Testis (tissue), 3 donors: ENCODE results near the gene DNLZ. TPM values are rescaled to one million over a fixed set of nuclear protein-coding genes. Genes with fewer than 3 reads are reported as not detected.

Experiments
- DNase-seq: peaks from one replicate; pipeline ENCODE4 v3.0.0-alpha.2; 2019
- H3K27ac ChIP-seq, 2 donors: fragments of 200-600 bp; sonication (generic); one replicate each; pipeline ENCODE4 v1.5.1; 2019
- H3K27me3 ChIP-seq: fragments of 200-600 bp; sonication (generic); one replicate; pipeline ENCODE4 v1.5.1; 2019
- H3K36me3 ChIP-seq: fragments of 200-600 bp; sonication (generic); one replicate; pipeline ENCODE4 v1.5.1; 2017; ENCODE audit warnings: low read depth; ENCODE audit errors: missing control alignments
- H3K4me1 ChIP-seq: fragments of 200-600 bp; sonication (generic); one replicate; pipeline ENCODE4 v1.5.1; 2019
- H3K4me3 ChIP-seq, 2 donors: fragments of 200-600 bp; sonication (generic); one replicate each; pipeline ENCODE4 v1.5.1; 2017 to 2019
- H3K9me3 ChIP-seq: fragments of 200-600 bp; sonication (generic); one replicate; pipeline ENCODE4 v1.5.1; 2017
- POLR2A ChIP-seq: fragments of 450-650 bp; IDR thresholded peaks from one replicate; pipeline ENCODE4 v1.6.1; 2017; ENCODE audit warnings: antibody characterized with exemption, mild to moderate bottlenecking, moderate library complexity
- WGBS, 2 donors: methylation state at CpG; one replicate each; pipeline ENCODE4 v1.1.5; 2018; 5-methylcytosine and 5-hydroxymethylcytosine counted together
- intact Hi-C: fragments of 100-400 bp; cut with DNase I; formaldehyde crosslinking; loops from one replicate; pipeline ENCODE4 v1.15.1; 2023; ENCODE audit warnings: low total_unique reads
- polyA plus RNA-seq: library from polyadenylated mRNA; stranded (reverse); fragments of 350-450 nt; fragmentation: Illumina TruSeq; extraction: RNeasy Lipid Tissue Mini Kit (QIAGEN cat#74804); gene quantifications from one replicate; pipeline ENCODE4 v1.2.3, GENCODE V29; 2014; ENCODE audit warnings: low read depth, low replicate concordance; ENCODE audit not compliant: insufficient read depth
- total RNA-seq, 2 donors: library from RNA; depleted of rRNA; stranded (reverse); fragments of >200 nt; gene quantifications; one replicate each; pipeline ENCODE4 v1.2.3, GENCODE V29; 2016
- TF ChIP-seq, protein P1 (sequence below), 3 experiments: fragments of 450-650 bp in 2 of 3; fragments of 200-600 bp in 1 of 3; sonication (generic) in 1 of 3; IDR thresholded peaks; one replicate each; pipeline ENCODE4 v1.5.1; 2016 to 2019; ENCODE audit warnings: antibody characterized with exemption in 3 of 3, mild to moderate bottlenecking in 2 of 3, moderate library complexity in 1 of 3

Gene DNLZ
- total and polyA plus RNA-seq, 3 donors from 2014 or later: 14.0 to 51.1 (median 48.2) TPM

DNA sequence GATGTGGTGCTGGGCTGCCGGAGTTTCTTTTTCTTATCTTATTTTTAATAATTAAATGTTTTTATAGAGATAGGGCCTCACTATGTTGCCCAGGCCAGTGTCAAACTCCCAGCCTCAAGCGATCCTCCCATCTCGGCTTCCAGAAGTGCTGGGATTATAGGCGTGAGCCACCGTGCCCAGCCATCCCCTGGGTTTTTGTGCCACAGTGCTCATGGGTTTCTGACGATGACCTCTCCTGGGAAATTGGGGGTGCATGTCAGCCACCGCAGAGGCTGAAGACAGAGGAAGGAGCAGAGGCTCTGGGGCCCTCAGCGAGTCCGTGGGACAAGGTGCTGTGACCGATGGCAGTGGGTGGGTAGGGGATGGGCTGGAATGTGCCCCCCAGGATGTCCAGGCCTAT lies 21.8 kb downstream of the DNLZ start:
- intact Hi-C loops: no loop called here

DNA sequence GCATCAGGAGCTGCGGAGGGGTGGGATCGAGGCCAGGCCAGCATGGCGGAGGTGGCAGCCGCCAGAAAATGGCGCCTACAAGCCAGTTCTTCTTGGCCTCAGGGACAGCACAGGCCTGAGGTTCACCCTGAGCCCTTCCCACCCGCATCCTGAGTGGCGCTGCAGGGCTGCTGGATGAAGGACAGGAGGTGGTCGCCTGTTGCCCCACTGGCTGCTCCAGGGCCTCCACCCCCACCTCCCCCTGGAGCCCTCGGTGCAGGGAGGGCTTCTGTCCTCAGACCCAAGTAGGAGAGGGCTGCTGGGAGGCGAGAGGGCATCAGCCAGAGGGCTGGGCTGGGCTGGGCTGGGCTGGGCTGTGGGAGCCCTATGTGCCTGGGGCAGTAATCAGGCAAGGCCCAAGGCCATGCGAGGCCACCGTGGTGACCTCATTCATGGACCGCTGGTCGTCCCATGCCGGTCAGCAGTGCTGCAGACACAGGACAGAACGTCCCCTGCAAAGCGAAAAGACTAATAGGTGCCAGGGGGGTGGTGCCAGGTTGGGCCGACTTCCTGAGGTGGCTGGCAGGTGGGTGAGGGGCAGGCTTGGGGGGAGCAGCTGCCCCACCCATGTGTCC lies 22.4 kb downstream of the DNLZ start:
- Histone ChIP-seq H3K4me1 (peaks cover 57% of the 10 kb centered on the region), H3K9me3 (no peaks in the 10 kb centered on the region), H3K27ac (peak overlapping the region; percentile 66 to 74), H3K36me3 (no peaks in the 10 kb centered on the region), H3K27me3 (no peaks in the 10 kb centered on the region), H3K4me3 (no peak overlapping the region)
- intact Hi-C loops: no loop called here
- WGBS, 2 donors: 61 to 94% methylated on average over 6 to 16 of the region's 18 CpGs
- TF ChIP-seq POLR2A: no peak
- TF ChIP-seq, protein P1, sequence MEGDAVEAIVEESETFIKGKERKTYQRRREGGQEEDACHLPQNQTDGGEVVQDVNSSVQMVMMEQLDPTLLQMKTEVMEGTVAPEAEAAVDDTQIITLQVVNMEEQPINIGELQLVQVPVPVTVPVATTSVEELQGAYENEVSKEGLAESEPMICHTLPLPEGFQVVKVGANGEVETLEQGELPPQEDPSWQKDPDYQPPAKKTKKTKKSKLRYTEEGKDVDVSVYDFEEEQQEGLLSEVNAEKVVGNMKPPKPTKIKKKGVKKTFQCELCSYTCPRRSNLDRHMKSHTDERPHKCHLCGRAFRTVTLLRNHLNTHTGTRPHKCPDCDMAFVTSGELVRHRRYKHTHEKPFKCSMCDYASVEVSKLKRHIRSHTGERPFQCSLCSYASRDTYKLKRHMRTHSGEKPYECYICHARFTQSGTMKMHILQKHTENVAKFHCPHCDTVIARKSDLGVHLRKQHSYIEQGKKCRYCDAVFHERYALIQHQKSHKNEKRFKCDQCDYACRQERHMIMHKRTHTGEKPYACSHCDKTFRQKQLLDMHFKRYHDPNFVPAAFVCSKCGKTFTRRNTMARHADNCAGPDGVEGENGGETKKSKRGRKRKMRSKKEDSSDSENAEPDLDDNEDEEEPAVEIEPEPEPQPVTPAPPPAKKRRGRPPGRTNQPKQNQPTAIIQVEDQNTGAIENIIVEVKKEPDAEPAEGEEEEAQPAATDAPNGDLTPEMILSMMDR (IDR thresholded peaks at IDR 0.05): no peak
- peak; percentile 77 for DNase-seq

More for the DNA sequence above, 21.8 kb downstream of the DNLZ start:
- no peaks in the 10 kb centered on the region for H3K27me3 ChIP-seq
- DNase-seq: no peak
- no peaks in the 10 kb centered on the region for H3K9me3 ChIP-seq
- peak overlapping the region; percentile 65 to 74 for H3K27ac ChIP-seq
- H3K36me3 ChIP-seq: no peaks in the 10 kb centered on the region
- TF ChIP-seq, protein P1 (IDR thresholded peaks at IDR 0.05): no peak
- no peak for TF ChIP-seq POLR2A
- H3K4me1 ChIP-seq: peaks cover 60% of the 10 kb centered on the region
- no peak overlapping the region for H3K4me3 ChIP-seq
- WGBS, 2 donors: 70 to 77% methylated on average over 5 to 10 of the region's 10 CpGs

DNA sequence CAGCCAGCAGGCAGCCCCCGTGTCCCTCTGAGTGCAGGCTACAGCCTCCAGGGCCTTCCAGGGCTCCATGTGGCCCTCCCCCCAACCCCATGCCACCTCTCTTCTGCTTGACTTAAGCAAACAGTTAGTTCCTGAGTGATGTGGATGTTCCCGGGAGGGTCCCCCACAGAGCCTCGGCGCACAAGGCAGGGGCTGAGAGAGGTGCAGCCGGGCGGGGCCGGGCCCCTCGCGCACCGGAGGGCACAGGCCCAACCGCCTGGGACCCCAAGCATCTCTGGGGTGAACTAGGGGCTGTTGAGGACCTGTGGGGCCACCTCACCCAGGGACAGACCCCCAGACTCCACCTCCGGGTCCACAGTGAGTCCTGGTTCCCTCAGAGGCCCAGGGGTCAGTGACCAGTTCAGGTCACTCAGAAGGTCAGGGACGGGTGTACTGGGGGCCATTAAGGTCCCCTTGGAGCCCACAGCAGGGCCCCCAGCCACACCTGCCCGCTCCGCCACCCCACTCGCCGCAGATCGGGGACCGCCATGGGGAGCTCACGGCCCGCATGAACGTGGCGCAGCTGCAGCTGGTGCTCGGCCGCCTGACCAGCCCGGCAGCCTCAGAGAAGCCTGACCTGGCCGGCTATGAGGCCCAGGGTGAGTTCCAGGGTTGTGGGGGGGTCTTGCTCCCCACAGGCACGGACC lies 23.0 kb downstream of the DNLZ start:
- peaks cover 51% of the 10 kb centered on the region for H3K4me1 ChIP-seq
- H3K4me3 ChIP-seq: no peak overlapping the region
- intact Hi-C loops: no loop called here
- H3K36me3 ChIP-seq: no peaks in the 10 kb centered on the region
- H3K27me3 ChIP-seq: no peaks in the 10 kb centered on the region
- H3K27ac ChIP-seq: peak overlapping the region; percentile 66 to 74
- no peak for DNase-seq
- WGBS, 2 donors: 89 to 93% methylated on average over 6 to 24 of the region's 28 CpGs
- no peaks in the 10 kb centered on the region for H3K9me3 ChIP-seq
- TF ChIP-seq POLR2A: no peak

DNA sequence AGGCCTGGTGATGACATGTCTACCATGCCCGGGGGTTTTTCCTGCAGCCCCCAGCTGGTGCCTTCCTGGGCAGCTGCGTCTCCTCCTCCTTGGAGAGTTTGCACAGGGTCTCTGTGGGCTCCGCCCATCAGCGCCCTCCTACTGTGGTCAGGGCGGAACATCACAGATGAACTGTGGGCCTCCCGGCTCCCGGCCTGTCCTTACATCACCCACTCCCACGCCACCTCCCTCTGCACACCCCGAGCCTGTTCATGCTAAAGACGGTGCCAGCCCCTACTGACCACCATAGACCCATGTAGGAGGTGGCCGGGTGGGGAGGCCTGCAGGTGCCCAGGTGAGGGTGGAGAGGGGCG lies 23.6 kb downstream of the DNLZ start:
- no peak for DNase-seq
- Histone ChIP-seq H3K9me3 (no peaks in the 10 kb centered on the region), H3K27ac (peak overlapping the region; percentile 66 to 74), H3K4me3 (no peak overlapping the region), H3K36me3 (no peaks in the 10 kb centered on the region), H3K4me1 (peaks cover 45% of the 10 kb centered on the region), H3K27me3 (no peaks in the 10 kb centered on the region)
- intact Hi-C loops: no loop called here
- 82 to 88% methylated on average over 5 to 12 of the region's 12 CpGs for WGBS, 2 donors
- TF ChIP-seq POLR2A: no peak
- TF ChIP-seq, protein P1 (IDR thresholded peaks at IDR 0.05): no peak

DNA sequence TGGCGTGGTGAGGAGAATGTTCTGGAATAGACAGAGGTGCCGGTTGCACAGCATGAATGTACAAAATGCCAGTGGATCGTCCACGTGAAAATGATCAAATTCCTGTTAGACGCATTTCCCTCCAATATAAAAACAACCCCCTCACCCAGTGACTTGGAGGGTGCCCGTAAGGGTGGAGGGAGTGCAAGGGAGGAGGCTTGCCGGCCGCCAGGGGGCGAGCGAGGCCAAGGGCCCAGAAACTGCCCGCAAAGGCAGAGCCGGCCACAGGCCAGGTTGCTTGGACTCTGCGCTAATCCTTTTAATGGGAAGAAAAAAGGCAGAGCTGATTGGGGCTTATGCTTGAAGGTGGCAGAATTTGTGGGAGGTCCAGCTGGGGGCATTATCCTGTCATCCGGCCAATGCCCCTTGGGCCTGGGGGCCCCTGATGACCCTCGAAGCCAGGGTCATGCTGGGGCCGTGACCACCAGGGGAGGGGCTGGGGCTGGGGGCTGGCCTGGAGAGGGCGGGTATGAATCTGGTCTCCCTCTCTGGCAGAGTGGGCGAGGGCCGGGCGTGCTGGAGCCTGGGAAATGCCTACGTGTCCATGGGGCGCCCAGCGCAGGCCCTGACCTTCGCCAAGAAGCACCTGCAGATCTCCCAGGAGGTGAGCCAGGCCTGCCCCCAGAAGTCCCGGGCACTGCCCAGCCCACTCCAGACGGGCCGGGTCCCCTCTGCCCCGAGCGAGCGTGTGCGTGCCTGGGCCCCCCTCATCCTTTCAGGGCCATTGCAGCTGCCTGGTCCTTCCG lies 24.2 kb downstream of the DNLZ start:
- peaks cover 45% of the 10 kb centered on the region for H3K4me1 ChIP-seq
- intact Hi-C loops: no loop called here
- no peaks in the 10 kb centered on the region for H3K36me3 ChIP-seq
- H3K4me3 ChIP-seq: no peak overlapping the region
- no peaks in the 10 kb centered on the region for H3K9me3 ChIP-seq
- no peaks in the 10 kb centered on the region for H3K27me3 ChIP-seq
- WGBS, 2 donors: 80 to 82% methylated on average over 18 to 32 of the region's 32 CpGs
- peak; percentile 73 for DNase-seq
- H3K27ac ChIP-seq: peak overlapping the region; percentile 66 to 74
- TF ChIP-seq, protein P1 (IDR thresholded peaks at IDR 0.05): peak; percentile 71 to 74 (median 73)
- TF ChIP-seq POLR2A: no peak
